Measurements from ENCODE around the gene TMEM187.
"Not testable (repeated sequence)": the region's sequence is repeated elsewhere in the genome, so short reads cannot be mapped to it uniquely, and the experiment has no call there.

TMEM187 gene

GRCh38 chrX:153973127-153974002 is 811 bp downstream of the TMEM187 start:
- DNase-seq: no peak

DNA sequence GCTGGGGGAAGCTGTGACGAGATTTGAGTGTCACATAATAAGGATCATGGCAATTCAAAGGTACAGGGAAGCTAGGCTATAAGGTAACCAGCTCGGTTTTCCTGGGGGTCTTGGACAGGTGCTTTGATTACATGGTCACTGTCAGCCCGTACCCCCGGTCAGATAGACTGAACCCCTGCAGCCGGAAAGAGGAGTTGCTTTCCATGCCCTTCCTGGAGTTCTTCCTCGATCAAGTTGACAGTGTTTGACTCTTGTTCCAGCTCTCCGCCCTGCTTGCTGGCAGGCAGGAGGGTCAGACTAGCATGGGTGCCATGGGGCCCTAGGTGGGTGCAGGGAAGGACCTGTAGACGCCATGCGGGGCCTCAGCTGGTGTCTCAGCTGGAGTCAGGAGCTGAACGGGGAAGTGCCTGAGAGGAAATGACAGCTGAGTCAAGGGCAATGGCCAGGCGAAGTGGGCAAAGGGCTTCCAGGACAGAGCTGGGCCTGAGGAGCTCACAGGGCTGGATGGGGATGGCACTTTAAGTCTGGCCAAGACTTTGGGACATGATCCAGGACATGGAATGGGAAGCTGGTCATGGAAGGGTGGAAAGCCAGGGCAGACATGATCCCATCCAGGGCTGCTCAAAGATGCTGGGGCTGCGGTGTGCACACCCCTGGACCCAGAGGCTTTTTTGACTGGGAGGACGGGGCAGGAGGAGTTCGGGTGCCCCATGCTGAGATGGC is 1.6 kb downstream of the TMEM187 start:
- no peak for DNase-seq

DNA sequence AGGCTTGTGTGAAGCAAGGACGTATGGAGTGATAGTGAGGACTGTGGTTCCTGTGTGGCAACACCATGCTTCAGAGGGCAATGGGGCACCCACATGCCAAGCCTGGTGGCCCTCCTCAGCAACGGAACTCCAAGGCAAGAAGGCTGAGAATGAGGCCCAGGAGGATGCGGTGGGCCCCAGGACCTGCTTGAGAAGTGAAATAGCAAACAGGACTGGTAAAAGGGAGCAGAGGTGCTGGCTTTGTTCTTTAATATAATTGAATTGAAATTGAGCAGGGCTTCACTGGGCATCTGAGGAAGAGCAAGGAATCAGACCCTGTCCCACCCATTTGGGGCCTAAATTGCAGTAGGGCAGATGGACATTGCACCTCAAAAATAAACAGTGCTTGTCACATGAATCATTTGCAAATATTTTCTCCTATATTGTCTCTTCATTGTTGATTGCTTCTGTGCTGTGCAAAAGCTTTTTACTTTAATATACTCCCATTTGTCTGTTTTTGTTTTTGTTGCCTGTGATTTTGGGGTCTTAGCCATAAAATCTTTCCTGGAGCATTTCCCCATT is 2.3 kb downstream of the TMEM187 start:
- no peak for DNase-seq

DNA sequence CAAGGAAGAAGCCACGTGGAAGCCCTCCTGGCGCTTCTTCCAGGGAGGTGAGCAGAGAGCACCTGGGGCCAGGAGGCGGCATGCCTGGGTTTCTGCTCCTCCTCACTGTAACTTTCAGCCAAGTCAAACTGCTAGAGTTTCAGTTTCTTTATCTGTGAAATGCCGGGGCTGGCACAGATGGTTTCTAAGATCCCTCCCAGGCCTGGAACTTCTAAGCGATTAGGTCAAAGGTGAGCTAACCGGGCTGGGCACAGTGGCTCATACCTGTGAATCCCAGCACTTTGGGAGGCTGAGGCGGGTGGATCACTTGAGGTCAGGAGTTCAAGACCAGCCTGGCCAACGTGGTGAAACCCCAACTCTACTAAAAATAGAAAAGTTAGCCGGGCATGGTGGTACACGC is 7.8 kb downstream of the TMEM187 start:
- not testable (repeated sequence) for DNase-seq

DNA sequence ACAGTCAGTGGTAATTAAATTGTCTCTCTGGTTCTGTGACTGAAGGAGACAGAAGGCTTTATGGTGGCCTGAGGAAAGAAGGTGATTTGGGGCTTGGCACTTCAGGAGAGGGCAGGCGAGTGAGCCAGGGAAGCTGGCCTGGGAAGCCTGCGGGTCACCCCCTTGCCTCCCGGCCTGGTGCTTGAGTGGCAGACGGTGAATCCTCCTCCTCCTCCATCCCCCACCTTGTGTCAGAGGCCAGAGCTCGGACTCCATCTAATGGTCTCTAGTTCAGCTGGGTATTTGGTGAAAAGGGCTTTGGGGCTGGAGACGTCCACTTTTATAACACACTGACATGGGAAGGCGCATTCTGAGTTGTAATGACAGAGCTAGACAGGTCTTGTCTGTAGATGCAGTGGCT is 8.7 kb downstream of the TMEM187 start:
- DNase-seq: no peak

- DNase-seq: peak; percentile 48
Observed at GRCh38 chrX:153981771-153982533, 9.4 kb downstream of the TMEM187 start.

- no peak for DNase-seq
Observed at GRCh38 chrX:153983321-153983801, 10.8 kb downstream of the TMEM187 start.

- DNase-seq: peak; percentile 38
Observed at GRCh38 chrX:153984351-153985178, 12.0 kb downstream of the TMEM187 start.

GRCh38 chrX:153988493-153988892 is 15.9 kb downstream of the TMEM187 start:
- DNase-seq: no peak

- DNase-seq: no peak
Observed at GRCh38 chrX:153989973-153990655, 17.6 kb downstream of the TMEM187 start.

- no peak for DNase-seq
Observed at GRCh38 chrX:153991013-153991580, 18.5 kb downstream of the TMEM187 start.

DNA sequence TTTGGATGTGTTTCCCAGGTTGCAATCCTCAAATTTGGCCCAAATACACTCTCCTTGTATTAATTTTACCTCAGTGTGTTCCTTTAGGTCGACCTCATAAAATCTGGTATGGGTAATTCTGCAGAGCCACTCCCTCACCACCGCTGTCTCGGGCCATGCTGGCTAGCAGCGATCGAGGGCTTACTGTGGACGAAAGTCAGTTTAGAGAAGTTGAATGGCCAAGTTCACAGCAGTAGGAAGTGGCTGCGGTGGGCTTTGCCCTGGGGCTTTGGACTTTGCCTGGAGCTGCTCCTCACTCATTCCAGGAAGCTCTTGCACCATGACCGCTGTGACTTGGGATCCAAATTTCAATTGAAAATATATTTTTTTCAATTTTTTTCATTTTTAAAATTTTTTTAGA is 19.6 kb downstream of the TMEM187 start:
- no peak for DNase-seq

DNA sequence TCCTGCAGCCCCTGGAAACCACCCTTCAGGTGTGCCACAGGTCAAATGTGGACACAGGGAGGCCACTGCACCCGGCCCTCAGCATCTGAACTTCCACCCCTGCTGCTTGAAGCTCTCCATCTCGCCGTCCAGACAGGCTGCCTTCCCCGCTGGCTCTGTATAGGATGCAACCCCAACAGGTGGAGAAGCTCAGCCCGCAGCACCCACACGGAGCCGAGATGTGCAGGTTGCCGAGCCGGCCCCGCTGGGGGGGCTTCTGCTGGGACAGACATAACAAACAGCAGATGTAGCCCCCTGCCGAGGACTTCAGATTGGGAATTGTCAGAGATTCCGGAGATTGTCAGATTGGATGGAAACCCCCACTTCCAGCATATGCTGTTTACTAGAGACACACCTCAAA is 20.5 kb downstream of the TMEM187 start:
- no peak for DNase-seq

GRCh38 chrX:153993978-153994377 is 21.4 kb downstream of the TMEM187 start:
- no peak for DNase-seq

DNA sequence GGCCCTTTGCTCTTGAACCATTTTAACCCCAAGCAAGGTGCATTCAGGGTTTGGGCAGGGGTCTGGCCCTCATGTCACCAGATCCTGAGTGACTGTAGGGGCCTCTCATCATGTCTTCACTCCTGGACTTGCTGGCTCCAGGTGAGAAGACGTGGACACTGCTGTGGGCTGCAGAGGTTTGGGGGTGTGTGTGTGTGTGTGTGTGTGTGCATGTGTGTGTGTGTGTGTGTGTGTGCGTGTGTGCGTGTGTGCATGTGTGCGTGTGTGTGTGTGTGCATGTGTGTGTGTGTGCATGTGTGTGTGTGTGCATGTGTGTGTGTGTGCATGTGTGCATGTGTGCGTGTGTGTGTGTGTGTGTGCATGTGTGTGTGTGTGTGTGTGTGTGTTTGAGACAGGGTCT is 21.8 kb downstream of the TMEM187 start:
- DNase-seq: not testable (repeated sequence)

DNA sequence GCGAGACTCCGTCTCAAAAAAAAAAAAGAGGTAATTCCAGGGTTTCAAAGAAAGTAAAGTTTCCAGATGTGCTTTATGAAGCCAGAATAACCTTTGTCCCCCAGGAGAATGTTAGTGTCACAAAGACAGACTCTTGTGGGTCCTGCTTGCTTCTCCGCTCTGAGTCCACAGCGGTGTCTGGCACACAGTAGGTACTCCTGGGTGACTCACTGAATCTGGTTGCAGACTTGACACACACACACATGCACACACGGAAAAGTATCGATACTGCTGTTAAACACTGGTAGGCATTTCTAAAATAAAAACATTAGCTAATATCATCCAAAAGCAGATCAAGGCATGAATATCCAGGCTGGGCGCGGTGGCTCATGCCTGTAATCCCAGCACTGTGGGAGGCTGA is 22.9 kb downstream of the TMEM187 start:
- DNase-seq: no peak

DNA sequence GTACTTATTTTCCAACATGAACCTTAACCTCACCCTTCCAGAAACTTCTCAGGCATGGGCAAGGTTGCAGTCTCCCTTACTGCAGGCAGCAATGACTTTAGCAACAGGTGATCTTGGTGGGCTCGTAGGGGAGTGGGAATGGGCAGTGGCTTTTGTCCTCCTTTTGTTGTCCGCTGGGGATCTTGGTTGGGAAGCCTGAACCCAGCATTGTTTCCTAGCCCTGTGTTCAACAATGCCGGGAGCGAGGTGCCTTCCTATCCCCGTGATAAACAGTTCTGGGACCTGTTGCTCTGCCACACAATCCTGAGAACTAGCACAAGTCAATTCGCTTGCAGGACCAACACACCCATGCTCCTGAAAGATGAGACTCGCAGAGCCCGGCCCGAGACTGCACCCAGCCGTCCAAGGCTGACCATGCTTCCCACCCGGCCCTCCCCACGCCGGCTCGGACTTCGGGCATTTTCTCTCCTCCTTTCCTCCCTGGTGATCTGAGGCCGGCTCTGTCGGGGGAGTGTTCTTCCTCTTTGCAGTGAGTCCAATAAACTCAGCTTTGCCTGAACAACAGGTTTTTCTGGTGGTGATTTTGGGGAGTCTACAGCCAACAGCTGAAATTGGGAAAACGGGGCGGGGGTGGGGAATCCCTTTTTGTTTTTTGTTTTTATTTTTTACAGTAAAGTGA is 26.9 kb downstream of the TMEM187 start:
- DNase-seq: no peak

DNA sequence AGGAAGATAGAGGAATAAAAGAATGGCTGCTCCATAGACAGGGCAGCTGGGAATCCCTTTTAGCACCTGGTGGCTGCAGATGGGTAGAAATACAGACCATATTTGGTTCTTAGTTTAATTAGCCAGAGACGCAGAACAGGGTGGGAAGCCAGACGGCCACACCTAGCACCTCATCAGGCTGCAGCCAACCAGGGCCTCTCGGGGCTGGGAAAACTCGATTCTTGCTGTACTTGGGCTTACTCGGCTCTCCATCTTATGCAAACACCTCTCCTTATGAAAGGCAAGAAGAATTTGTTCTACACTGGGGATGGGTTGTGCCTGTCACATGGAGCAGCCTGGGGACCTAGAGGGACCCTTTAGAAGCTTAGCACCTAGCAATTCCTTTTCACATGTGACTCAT is 27.5 kb downstream of the TMEM187 start:
- no peak for DNase-seq

DNA sequence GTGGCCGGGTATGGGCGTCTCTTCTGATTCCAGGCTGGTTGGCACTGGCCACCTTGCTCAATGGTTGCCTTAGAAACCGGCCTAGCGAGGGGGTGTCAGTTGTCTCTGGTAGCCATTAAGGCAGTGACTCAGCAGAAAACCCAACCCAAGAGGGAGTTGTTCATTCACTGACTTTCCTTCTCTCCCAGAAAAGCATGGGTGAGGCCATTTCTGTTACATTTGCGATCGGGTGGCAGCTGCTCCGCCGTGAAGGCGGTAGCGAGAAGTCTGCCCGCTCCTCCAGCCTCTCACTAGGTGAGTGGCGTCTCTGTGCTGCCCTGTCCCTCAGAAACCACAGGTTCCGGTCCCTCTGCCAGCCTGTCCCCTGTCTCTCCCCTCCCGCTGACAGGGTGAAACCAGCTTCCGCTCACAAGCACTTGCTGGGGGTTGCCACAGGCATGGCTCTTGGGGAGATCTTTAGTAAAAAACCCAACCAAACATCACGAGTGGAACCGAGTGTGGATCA is 29.7 kb downstream of the TMEM187 start:
- DNase-seq: no peak

DNA sequence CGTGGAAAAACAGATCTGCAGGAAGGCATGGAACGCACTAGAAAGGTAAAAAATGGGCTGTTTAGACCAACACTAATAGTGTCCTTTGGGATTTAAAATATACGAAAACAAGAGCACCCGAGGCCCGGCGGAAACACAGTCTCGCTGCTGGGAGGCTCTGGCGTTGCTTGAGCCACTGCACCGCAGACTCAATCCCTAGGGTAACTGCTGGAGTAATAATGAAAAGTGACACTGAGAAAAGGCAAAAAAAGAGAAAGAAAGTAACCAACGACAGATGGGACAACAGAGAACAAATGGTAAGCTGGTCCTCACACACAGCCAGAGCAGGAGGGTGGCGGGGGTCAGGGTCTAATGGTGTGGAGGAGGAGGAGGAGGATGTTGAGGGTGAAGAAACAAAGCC is 31.8 kb downstream of the TMEM187 start:
- DNase-seq: no peak
